Esophagus muscularis mucosa (tissue), 4 donors: Measurements from ENCODE around the gene MACC1. TPM values are rescaled to one million over a fixed set of nuclear protein-coding genes. Genes with fewer than 3 reads are reported as not detected.

ENCODE experiments used
- DNase-seq: peaks from one replicate; pipeline ENCODE4 v3.0.0-alpha.2; 2017; ENCODE audit errors: extremely low spot score
- H3K27ac ChIP-seq, 4 donors: fragments of 200-600 bp; sonication (generic); replicated peaks in 1 of 4; 1 replicate in 3 of 4; 2 replicates in 1 of 4; pipeline ENCODE4 v1.5.1; 2016 to 2019; ENCODE audit warnings: mild to moderate bottlenecking in 1 of 4
- H3K27me3 ChIP-seq, 4 donors: fragments of 200-600 bp; sonication (generic); one replicate each; pipeline versions ENCODE4 v1.5.1 to v1.6.0; 2016 to 2019
- H3K36me3 ChIP-seq, 4 donors: fragments of 200-600 bp; sonication (generic); one replicate each; pipeline ENCODE4 v1.5.1; 2016 to 2019
- H3K4me1 ChIP-seq, 4 donors: fragments of 200-600 bp; sonication (generic); one replicate each; pipeline ENCODE4 v1.5.1; 2016 to 2019
- H3K4me3 ChIP-seq, 4 donors: fragments of 200-600 bp; sonication (generic); 1 replicate in 2 of 4; 2 replicates in 2 of 4; pipeline ENCODE4 v1.5.1; 2016 to 2019; ENCODE audit warnings: mild to moderate bottlenecking in 4 of 4, moderate library complexity in 1 of 4
- H3K9me3 ChIP-seq, 4 donors: fragments of 200-600 bp; sonication (generic); 1 replicate in 3 of 4; 2 replicates in 1 of 4; pipeline ENCODE4 v1.5.1; 2016 to 2019
- CTCF ChIP-seq, 3 experiments: fragments of 200-600 bp in 2 of 3; fragments of 450-650 bp in 1 of 3; sonication (generic) in 2 of 3; IDR thresholded peaks; one replicate each; pipeline ENCODE4 v1.5.1; 2017 to 2019; ENCODE audit warnings: antibody characterized with exemption in 3 of 3, mild to moderate bottlenecking in 2 of 3, moderate library complexity in 1 of 3
- EP300 ChIP-seq: sonication (generic); formaldehyde crosslinking; IDR thresholded peaks from one replicate; pipeline ENCODE4 v1.6.1; 2017; ENCODE audit warnings: antibody characterized with exemption
- POLR2A ChIP-seq: fragments of 450-650 bp; IDR thresholded peaks from one replicate; pipeline ENCODE4 v1.6.1; 2017; ENCODE audit warnings: antibody characterized with exemption, moderate library complexity, mild to moderate bottlenecking, low read depth
- POLR2AphosphoS5 ChIP-seq, 2 donors: sonication (generic); formaldehyde crosslinking; IDR thresholded peaks; one replicate each; pipeline ENCODE4 v1.6.1; 2017; ENCODE audit warnings: antibody characterized with exemption in 2 of 2
- WGBS: methylation state at CpG from one replicate; pipeline ENCODE4 v1.1.5; 2018; 5-methylcytosine and 5-hydroxymethylcytosine counted together
- intact Hi-C: fragments of 100-400 bp; cut with DNase I; formaldehyde crosslinking; loops from one replicate; pipeline ENCODE4 v1.15.1; 2023
- total RNA-seq, 4 donors: library from RNA; depleted of rRNA; stranded (reverse); fragments of >200 nt; gene quantifications; one replicate each; pipeline versions ENCODE4 v1.1.0 to v1.2.1, GENCODE V29; 2016

The MACC1 gene
- total RNA-seq, 4 donors from 2014 or later: under 0.01 to 0.17 (median 0.15) TPM

GRCh38 chr7:20185988-20186387, 31.2 kb downstream of the MACC1 start:
- Histone ChIP-seq H3K4me1 (peaks cover 0 to 6% (median 0%) of the 10 kb centered on the region in 4 donors), H3K36me3 (no peaks in the 10 kb centered on the region), H3K27ac (no peak overlapping the region), H3K27me3 (no peaks in the 10 kb centered on the region), H3K9me3 (peaks cover 0 to 9% (median 4%) of the 10 kb centered on the region in 4 donors), H3K4me3 (no peak overlapping the region)
- intact Hi-C loops: no loop called here
- WGBS: 97% methylated on average over 5 of the region's 5 CpGs
- TF ChIP-seq POLR2A (no peak), EP300 (no peak), POLR2AphosphoS5 (IDR thresholded peaks at IDR 0.05) (no peak), CTCF (IDR thresholded peaks at IDR 0.05) (no peak)
- DNase-seq: no peak

GRCh38 chr7:20183086-20183485, 34.1 kb downstream of the MACC1 start:
- Histone ChIP-seq H3K9me3 (no peaks in the 10 kb centered on the region), H3K4me1 (no peaks in the 10 kb centered on the region), H3K4me3 (no peak overlapping the region), H3K27me3 (no peaks in the 10 kb centered on the region), H3K36me3 (no peaks in the 10 kb centered on the region), H3K27ac (no peak overlapping the region)
- intact Hi-C loops: no loop called here
- no peak for TF ChIP-seq CTCF (IDR thresholded peaks at IDR 0.05)
- no peak for TF ChIP-seq EP300
- TF ChIP-seq POLR2AphosphoS5 (IDR thresholded peaks at IDR 0.05): no peak
- no peak for TF ChIP-seq POLR2A
- no peak for DNase-seq
- WGBS: 80% methylated on average over 4 of the region's 4 CpGs

- WGBS: 72% methylated on average over 6 of the region's 6 CpGs
- intact Hi-C loops: loop anchor here (10.0 kb wide), 1 partner anchor 182 kb away; no protein-coding TSS in a partner anchor
Observed at GRCh38 chr7:20176578-20177242, 40.5 kb downstream of the MACC1 start.

GRCh38 chr7:20173828-20174227, 43.4 kb downstream of the MACC1 start:
- no peaks in the 10 kb centered on the region for H3K27me3 ChIP-seq
- no peaks in the 10 kb centered on the region for H3K9me3 ChIP-seq
- intact Hi-C loops: loop anchor here (5.0 to 10.0 kb wide), 2 partner anchors 179 to 422 kb away; no protein-coding TSS in a partner anchor
- H3K36me3 ChIP-seq: no peaks in the 10 kb centered on the region
- H3K4me1 ChIP-seq: peaks cover 0 to 3% (median 0%) of the 10 kb centered on the region in 4 donors
- TF ChIP-seq POLR2A (no peak), POLR2AphosphoS5 (IDR thresholded peaks at IDR 0.05) (no peak), EP300 (no peak), CTCF (IDR thresholded peaks at IDR 0.05) (no peak)
- no peak overlapping the region for H3K4me3 ChIP-seq
- no peak overlapping the region for H3K27ac ChIP-seq
- DNase-seq: no peak
- WGBS: 72% methylated on average over 2 of the region's 2 CpGs

More at GRCh38 chr7:20176578-20177242, 40.5 kb downstream of the MACC1 start:
- H3K27me3 ChIP-seq: no peaks in the 10 kb centered on the region
- no peaks in the 10 kb centered on the region for H3K9me3 ChIP-seq
- no peak overlapping the region for H3K27ac ChIP-seq
- H3K4me3 ChIP-seq: no peak overlapping the region
- TF ChIP-seq CTCF (IDR thresholded peaks at IDR 0.05) (no peak), POLR2A (no peak), EP300 (no peak), POLR2AphosphoS5 (IDR thresholded peaks at IDR 0.05) (no peak)
- no peak for DNase-seq
- no peaks in the 10 kb centered on the region for H3K36me3 ChIP-seq
- H3K4me1 ChIP-seq: peaks cover 0 to 3% (median 0%) of the 10 kb centered on the region in 4 donors
